Islet of Langerhans (tissue), 1 donor: ENCODE data around the gene DENND4A.
"Not testable (repeated sequence)": the region's sequence is repeated elsewhere in the genome, so short reads cannot be mapped to it uniquely, and the experiment has no call there.

Source experiments
- FAIRE-seq: peaks from one replicate; lab custom pipeline; 2011; peaks lifted over from hg19 to GRCh38; lab: Jason Lieb, UNC

Gene DENND4A

GRCh38 chr15:65631503-65631902, 160.6 kb downstream of the DENND4A start:
- no peak for FAIRE-seq

GRCh38 chr15:65630760-65631159, 161.3 kb downstream of the DENND4A start:
- no peak for FAIRE-seq

- FAIRE-seq, result no peak
Measured at GRCh38 chr15:65629548-65629947, 162.5 kb downstream of the DENND4A start.

- FAIRE-seq, result no peak
Measured at GRCh38 chr15:65626856-65627255, 165.2 kb downstream of the DENND4A start.

GRCh38 chr15:65623103-65623502, 169.0 kb downstream of the DENND4A start:
- no peak for FAIRE-seq

DNA sequence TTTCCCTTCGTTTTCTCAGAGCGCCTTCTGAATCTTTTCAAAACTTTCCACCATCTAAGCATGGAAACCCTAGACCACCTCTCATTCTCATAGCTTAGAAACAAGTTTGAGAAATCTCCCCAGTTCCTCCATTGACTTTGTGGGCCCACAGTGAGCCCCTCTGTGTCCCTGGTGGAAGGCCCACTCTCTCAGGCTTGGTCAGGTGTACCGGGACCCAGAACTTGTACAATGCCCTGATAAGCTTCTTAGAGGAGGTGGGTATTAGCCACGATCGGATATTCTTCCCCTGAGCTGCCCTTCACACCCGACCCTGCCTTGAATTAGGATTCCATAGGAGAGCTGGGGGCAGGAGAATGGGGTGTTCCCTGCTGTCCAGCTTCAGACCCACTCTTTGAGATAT, 170.5 kb downstream of the DENND4A start, which contains the start of gene SLC24A1:
TSS of gene SLC24A1 (plus strand) at position 301 of the 400 bp plus-strand sequence. CDS start 2,143 bp downstream, outside the sequence.
- no peak for FAIRE-seq

- no peak for FAIRE-seq
Measured at GRCh38 chr15:65620833-65621232, 171.3 kb downstream of the DENND4A start.

- no peak for FAIRE-seq
Measured at GRCh38 chr15:65619626-65620290, 172.3 kb downstream of the DENND4A start.

DNA sequence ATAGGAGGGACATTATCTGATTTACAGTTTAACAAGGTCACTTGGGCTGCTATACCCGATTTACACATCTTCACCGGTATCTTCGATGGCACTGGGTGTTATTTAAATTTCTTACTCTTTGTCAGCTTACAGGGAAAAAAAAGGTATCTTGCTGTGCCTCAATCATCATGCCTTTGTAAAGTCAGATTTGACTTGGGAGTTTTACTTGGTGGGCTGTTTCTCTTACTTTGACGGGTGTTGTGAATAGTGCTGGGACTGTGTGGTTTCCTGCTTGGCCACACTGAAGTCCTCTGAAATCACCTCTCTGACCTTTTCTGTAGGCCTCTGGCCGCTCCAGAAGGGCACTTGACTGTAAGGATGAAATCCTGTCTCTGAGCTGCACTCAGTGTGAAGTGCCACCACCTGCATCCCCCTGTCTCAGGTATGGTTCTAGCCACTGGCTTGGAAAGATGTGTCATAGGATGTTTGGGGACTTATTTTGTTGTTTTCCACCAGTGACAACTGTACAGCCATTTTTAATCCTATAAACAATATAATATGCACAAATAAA, 173.5 kb downstream of the DENND4A start:
- FAIRE-seq, result no peak

DNA sequence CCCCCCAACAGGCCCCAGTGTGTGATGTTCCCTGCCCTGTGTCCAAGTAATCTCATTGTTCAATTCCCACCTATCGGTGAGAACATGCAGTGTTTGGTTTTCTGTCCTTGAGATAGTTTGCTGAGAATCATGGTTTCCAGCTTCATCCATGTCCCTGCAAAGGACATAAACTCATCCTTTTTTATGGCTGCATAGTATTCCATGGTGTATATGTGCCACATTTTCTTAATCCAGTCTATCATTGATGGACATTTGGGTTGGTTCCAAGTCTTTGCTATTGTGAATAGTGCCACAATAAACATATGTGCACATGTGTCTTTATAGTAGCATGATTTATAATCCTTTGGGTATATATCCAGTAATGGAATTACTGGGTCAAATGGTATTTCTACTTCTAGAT, 176.2 kb downstream of the DENND4A start:
- FAIRE-seq, result not testable (repeated sequence)

GRCh38 chr15:65612949-65613744, 178.9 kb downstream of the DENND4A start:
- no peak for FAIRE-seq

- FAIRE-seq, result no peak
Measured at GRCh38 chr15:65612616-65612946, 179.5 kb downstream of the DENND4A start.

- FAIRE-seq, result no peak
Measured at GRCh38 chr15:65611888-65612615, 180.0 kb downstream of the DENND4A start.

GRCh38 chr15:65610871-65611718, 181.0 kb downstream of the DENND4A start, which contains the start of gene INTS14:
INTS14 (minus strand) TSS chr15:65611131; CDS start chr15:65607380, 3,751 bp downstream.
- FAIRE-seq, result no peak
